OCI-LY1 (cell line): ENCODE measurements around the gene RAB3A.

ENCODE experiments used
- H2AFZ ChIP-seq: fragments of 200-600 bp; sonication (generic), shearing (Covaris generic); 2 replicates; pipeline ENCODE4 v1.6.0; 2014; ENCODE audit warnings: antibody characterized with exemption, mild to moderate bottlenecking, low read length
- H3F3A ChIP-seq: fragments of 200-600 bp; sonication (generic), shearing (Covaris generic); 2 replicates; pipeline ENCODE4 v1.6.0; 2014; ENCODE audit warnings: mild to moderate bottlenecking, antibody characterized with exemption, low read length, moderate library complexity; ENCODE audit not compliant: insufficient read depth
- H3K27ac ChIP-seq: fragments of 200-600 bp; sonication (generic); 2 replicates; pipeline ENCODE4 v1.5.1; 2014; ENCODE audit warnings: low read length, mixed run types, mild to moderate bottlenecking, low read depth; ENCODE audit not compliant: poor library complexity, severe bottlenecking
- H3K27me3 ChIP-seq: fragments of 200-600 bp; sonication (generic); 2 replicates; pipeline ENCODE4 v1.6.0; 2014; ENCODE audit warnings: antibody characterized with exemption, mild to moderate bottlenecking, low read length, moderate library complexity; ENCODE audit not compliant: insufficient read depth
- H3K36me3 ChIP-seq: fragments of 200-600 bp; sonication (generic); 2 replicates; pipeline ENCODE4 v1.6.1; 2014; ENCODE audit warnings: mild to moderate bottlenecking, antibody characterized with exemption, low read length, moderate library complexity, mixed read lengths; ENCODE audit not compliant: insufficient read depth
- H3K4me1 ChIP-seq: fragments of 200-600 bp; sonication (generic); 2 replicates; pipeline ENCODE4 v1.5.1; 2014; ENCODE audit warnings: mild to moderate bottlenecking, low read length, moderate library complexity; ENCODE audit not compliant: insufficient read depth, severe bottlenecking
- H3K4me2 ChIP-seq: fragments of 200-600 bp; sonication (generic), shearing (Covaris generic); 2 replicates; pipeline ENCODE4 v1.6.1; 2014; ENCODE audit warnings: low read length
- H3K4me3 ChIP-seq: fragments of 200-600 bp; sonication (generic); 2 replicates; pipeline ENCODE4 v1.5.1; 2014; ENCODE audit warnings: low read length, low read depth, mild to moderate bottlenecking, mixed read lengths; ENCODE audit not compliant: poor library complexity, severe bottlenecking
- H3K79me2 ChIP-seq: fragments of 200-600 bp; shearing (Covaris generic); 2 replicates; pipeline ENCODE4 v1.6.1; 2016; ENCODE audit warnings: mixed run types, low read length, mixed read lengths; ENCODE audit not compliant: insufficient read depth
- H3K9ac ChIP-seq: fragments of 200-600 bp; sonication (generic), shearing (Covaris generic); 2 replicates; pipeline ENCODE4 v1.6.1; 2014; ENCODE audit warnings: mild to moderate bottlenecking, low read length, mixed read lengths
- H3K9me2 ChIP-seq: fragments of 200-600 bp; sonication (generic), shearing (Covaris generic); 2 replicates; pipeline ENCODE4 v1.6.1; 2014; ENCODE audit warnings: low read depth, mild to moderate bottlenecking, low read length, mixed read lengths
- H3K9me3 ChIP-seq: fragments of 200-600 bp; shearing (Covaris generic); 2 replicates; pipeline ENCODE4 v1.6.1; 2014; ENCODE audit warnings: low read length, mixed read lengths
- H4K20me1 ChIP-seq: fragments of 200-600 bp; sonication (generic), shearing (Covaris generic); 2 replicates; pipeline ENCODE4 v1.6.0; 2016; ENCODE audit warnings: mild to moderate bottlenecking, low read length; ENCODE audit not compliant: insufficient read depth
- EZH2 ChIP-seq: fragments of 200-600 bp; sonication (generic), shearing (Covaris generic); IDR thresholded peaks from 2 replicates; pipeline ENCODE4 v1.8.0; 2017; ENCODE audit warnings: borderline replicate concordance, mixed run types, mild to moderate bottlenecking, antibody characterized with exemption, low read length, moderate library complexity, mixed read lengths
- TF ChIP-seq, protein P1 (sequence below): fragments of 200-600 bp; sonication (generic), shearing (Covaris generic); IDR thresholded peaks from 2 replicates; pipeline ENCODE4 v1.5.1; 2017; ENCODE audit warnings: mild to moderate bottlenecking, antibody characterized with exemption, low read length, moderate library complexity, mixed read lengths

The RAB3A gene

DNA sequence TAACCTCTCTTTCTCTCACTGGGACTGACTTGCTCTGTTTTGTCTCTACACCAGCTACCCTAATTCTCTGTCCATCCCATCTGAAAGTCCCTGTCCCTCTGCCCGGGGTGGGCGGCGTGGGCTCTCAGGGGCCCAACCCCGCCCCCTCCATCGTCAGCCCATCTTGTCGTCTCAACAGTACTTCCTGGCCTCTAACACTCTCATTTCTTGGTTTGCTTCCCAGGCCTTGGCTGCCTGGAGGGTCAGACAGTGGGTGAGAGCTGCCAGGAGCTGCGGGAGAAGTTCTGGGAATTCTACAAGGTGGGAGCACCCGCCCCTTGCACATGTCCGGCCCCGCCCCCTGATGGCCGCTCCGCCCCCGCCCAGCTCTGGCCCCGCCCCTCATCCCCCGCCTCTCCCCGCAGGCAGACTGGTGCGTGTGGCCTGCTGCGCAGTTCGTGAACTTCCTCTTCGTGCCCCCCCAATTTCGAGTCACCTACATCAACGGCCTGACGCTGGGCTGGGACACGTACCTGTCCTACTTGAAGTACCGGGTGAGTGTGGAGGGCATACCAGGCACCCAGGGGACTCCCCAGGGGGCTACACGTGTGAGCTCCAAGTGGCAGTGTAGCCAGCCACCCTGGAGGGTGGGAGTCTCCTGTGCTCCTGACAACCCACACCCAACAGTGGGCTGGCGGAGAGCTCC is 9.1 kb downstream of the RAB3A start:
- Histone ChIP-seq H2AFZ (no peak overlapping the region), H3F3A (peaks cover 7% of the 10 kb centered on the region; the same call in 1 of the 2 replicates), H4K20me1 (no peaks in the 10 kb centered on the region), H3K79me2 (no peaks in the 10 kb centered on the region), H3K27ac (peak overlapping the region; percentile 80), H3K27me3 (no peaks in the 10 kb centered on the region), H3K4me3 (peak overlapping the region; percentile 69), H3K9me3 (no peaks in the 10 kb centered on the region), H3K4me2 (peak overlapping the region; percentile 87), H3K4me1 (peaks cover 38% of the 10 kb centered on the region), H3K36me3 (peaks cover 38% of the 10 kb centered on the region; the same call in 1 of the 2 replicates), H3K9ac (peak overlapping the region; percentile 68; the same call in 1 of the 2 replicates), H3K9me2 (no peaks in the 10 kb centered on the region)
- TF ChIP-seq, protein P1, sequence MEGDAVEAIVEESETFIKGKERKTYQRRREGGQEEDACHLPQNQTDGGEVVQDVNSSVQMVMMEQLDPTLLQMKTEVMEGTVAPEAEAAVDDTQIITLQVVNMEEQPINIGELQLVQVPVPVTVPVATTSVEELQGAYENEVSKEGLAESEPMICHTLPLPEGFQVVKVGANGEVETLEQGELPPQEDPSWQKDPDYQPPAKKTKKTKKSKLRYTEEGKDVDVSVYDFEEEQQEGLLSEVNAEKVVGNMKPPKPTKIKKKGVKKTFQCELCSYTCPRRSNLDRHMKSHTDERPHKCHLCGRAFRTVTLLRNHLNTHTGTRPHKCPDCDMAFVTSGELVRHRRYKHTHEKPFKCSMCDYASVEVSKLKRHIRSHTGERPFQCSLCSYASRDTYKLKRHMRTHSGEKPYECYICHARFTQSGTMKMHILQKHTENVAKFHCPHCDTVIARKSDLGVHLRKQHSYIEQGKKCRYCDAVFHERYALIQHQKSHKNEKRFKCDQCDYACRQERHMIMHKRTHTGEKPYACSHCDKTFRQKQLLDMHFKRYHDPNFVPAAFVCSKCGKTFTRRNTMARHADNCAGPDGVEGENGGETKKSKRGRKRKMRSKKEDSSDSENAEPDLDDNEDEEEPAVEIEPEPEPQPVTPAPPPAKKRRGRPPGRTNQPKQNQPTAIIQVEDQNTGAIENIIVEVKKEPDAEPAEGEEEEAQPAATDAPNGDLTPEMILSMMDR, result no peak
- TF ChIP-seq EZH2, result no peak

- H2AFZ ChIP-seq, result no peak overlapping the region
- peaks cover 7% of the 10 kb centered on the region; the same call in 1 of the 2 replicates for H3F3A ChIP-seq
- no peaks in the 10 kb centered on the region for H3K27me3 ChIP-seq
- TF ChIP-seq EZH2, result no peak
- TF ChIP-seq, protein P1, result no peak
- H3K9ac ChIP-seq, result peak overlapping the region; percentile 68
- peak overlapping the region; percentile 39 for H3K27ac ChIP-seq
- peaks cover 38% of the 10 kb centered on the region for H3K4me1 ChIP-seq
- H3K4me2 ChIP-seq, result peak overlapping the region; percentile 87
- H3K36me3 ChIP-seq, result peaks cover 33% of the 10 kb centered on the region; the same call in 1 of the 2 replicates
- no peaks in the 10 kb centered on the region for H3K9me3 ChIP-seq
- H3K4me3 ChIP-seq, result peak overlapping the region; percentile 69
- H4K20me1 ChIP-seq, result no peaks in the 10 kb centered on the region
- no peaks in the 10 kb centered on the region for H3K79me2 ChIP-seq
- no peaks in the 10 kb centered on the region for H3K9me2 ChIP-seq
These were observed 9.7 kb downstream of the RAB3A start for GRCh38 chr19:18194181-18194530.

DNA sequence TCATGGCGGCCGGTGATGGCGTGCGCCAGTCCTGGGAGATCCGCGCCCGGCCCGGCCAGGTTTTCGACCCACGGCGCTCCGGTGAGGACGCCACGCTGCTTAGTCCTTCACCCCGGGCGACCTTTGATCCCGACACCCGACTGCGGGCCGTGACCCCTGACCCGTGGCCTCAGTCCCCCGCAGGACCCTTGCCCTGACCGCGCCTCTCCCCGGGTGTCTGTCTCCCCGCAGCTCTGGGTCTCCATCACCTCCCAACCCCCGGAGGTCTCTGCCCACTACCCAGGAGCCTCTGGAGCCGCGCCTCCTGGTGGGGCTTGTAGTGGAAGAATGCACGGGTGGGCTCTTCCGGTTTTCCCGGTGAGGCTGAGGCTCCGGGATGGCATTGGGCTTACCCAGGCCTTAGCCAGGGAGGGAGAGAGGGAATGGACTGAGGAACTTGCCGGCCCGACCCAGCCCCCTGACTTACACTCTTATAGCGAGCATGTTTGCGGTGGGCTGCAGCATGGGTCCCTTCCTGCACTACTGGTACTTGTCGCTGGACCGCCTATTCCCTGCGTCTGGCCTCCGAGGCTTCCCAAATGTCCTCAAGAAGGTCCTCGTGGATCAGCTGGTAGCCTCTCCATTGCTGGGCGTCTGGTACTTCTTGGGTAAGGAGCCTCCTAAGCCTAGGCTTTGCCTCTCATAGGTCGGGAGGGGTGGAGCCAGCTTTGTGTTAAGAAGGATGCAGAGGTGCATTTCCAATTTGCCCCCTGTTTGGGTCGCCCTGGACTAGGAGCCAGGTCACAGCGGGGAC is 10.3 kb downstream of the RAB3A start:
- Histone ChIP-seq H3K9me2 (no peaks in the 10 kb centered on the region), H3F3A (peaks cover 11% of the 10 kb centered on the region; the same call in 1 of the 2 replicates), H3K9ac (peak overlapping the region; percentile 68), H3K79me2 (no peaks in the 10 kb centered on the region), H3K27me3 (no peaks in the 10 kb centered on the region), H3K4me3 (peak overlapping the region; percentile 69), H3K27ac (peak overlapping the region; percentile 39), H3K36me3 (peaks cover 27% of the 10 kb centered on the region; the same call in 1 of the 2 replicates), H2AFZ (no peak overlapping the region), H3K4me2 (peak overlapping the region; percentile 87), H3K4me1 (peaks cover 38% of the 10 kb centered on the region), H3K9me3 (no peaks in the 10 kb centered on the region), H4K20me1 (no peaks in the 10 kb centered on the region)
- no peak for TF ChIP-seq EZH2
- TF ChIP-seq, protein P1, result peak; percentile 5; the same call in 1 of the 2 replicates
